ENCODE results near the gene POU6F2.
A peak's percentile ranks its signal among the peaks of the same experiment; 100 is the strongest.

Gene POU6F2

DNA sequence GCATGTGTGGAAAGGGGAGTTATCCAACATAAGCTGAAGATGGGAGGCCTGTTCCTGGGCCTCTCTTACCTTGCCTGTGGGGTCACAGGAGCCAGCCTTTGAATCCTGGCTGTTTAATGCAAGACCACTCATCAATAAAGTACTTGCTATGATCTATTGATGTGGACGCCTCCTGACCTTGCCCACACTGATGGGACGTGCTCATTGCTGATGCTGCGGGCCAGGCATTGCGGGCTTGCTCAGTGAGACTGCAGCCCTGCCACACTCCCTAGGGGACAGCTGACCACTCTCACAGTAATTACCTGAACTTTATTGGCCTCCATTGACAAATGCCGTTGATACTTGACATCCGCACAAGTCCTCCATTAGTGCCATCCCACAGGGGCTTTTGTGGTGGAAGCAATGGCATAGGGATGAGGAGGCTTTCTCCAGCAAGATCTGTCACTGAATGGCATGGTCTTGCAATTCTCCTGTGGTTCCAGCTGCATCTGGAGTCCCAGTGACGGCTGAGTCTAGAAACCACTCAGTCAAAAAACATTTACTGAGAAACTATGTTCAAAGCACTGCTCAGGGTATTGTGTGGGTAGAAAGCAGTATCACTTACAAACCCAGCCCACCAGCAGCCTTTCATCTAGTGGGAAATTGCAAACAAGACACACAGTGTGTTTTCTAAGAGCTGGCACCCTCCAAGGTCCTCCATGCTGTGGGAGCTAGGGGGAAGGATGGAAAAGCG, 453.4 kb downstream of the POU6F2 start:
- no peak for DNase-seq

- no peak for DNase-seq
Measured at GRCh38 chr7:39432368-39432767, 454.7 kb downstream of the POU6F2 start.

DNA sequence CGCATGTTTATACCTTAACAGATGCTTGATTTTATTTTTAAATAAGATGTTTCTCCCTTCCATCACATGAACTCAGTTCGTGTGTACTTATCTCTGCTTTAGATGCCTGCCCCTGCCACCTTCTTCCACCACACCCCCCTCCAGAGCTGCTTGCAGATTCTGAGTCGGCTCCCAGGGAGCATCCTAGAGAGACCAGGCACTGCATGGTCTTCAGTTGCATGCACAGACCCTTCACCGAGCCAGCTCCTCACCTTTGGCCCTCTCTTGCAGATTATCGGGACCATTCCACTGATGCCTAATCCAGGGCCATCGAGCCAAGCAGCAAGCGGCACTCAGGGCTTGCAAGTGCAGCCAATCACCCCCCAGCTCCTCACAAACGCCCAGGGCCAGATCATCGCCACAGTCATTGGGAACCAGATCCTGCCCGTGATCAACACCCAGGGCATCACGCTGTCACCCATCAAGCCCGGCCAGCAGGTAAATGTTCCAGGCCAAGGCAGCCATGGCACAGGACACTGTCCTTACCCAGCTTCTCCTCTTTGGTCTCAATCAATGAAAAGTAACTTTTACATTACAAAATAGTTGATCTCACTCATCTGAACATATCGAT, 455.2 kb downstream of the POU6F2 start:
- DNase-seq, result no peak

GRCh38 chr7:39433550-39433949, 455.8 kb downstream of the POU6F2 start:
- DNase-seq, result no peak

GRCh38 chr7:39434012-39434411, 456.3 kb downstream of the POU6F2 start:
- no peak for DNase-seq

- DNase-seq, result no peak
Measured at GRCh38 chr7:39446546-39446945, 468.8 kb downstream of the POU6F2 start.

DNA sequence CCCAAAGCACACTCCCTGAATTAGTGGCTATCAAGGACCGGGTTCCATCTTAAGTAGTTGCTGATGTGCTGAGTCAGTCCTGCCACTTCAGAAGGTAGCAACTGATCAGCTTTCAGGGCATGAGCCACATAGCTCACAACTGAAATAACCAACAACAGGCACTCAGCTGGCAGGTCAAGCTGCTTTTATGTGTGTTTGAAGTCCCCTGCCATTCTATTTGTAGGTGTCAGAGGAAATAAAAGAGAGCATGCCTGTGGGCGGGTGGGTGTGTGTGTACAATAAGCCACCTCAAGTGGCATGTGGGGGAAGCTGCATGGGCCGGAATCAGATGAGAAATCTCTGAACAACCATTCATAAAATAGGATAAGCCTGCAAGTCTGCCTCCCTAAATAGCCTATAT, 474.2 kb downstream of the POU6F2 start:
- DNase-seq, result no peak

- DNase-seq, result peak in 1 of 56 donors; percentile 7
Measured at GRCh38 chr7:39453743-39454355, 476.1 kb downstream of the POU6F2 start.

- no peak for DNase-seq
Measured at GRCh38 chr7:39458061-39458745, 480.5 kb downstream of the POU6F2 start.

DNA sequence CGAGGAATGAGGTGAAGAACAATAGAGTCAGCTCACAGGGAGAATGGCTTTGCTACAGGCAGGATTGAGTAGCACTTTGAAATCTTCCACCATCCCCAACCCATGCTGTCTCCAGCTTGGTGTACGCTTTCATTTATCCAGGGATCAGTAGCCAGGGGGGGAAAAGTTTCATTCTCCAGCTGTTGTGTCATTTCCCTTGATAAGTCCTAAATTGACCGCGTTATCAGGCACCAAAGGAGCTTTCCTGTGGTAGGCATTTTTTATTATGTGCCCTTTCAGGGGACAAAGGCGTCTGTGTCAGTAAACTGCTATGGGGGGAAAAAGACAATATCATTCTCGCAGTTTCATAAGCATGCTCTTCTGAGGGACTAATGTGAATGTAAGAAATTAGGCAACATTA, 481.9 kb downstream of the POU6F2 start:
- no peak for DNase-seq

DNA sequence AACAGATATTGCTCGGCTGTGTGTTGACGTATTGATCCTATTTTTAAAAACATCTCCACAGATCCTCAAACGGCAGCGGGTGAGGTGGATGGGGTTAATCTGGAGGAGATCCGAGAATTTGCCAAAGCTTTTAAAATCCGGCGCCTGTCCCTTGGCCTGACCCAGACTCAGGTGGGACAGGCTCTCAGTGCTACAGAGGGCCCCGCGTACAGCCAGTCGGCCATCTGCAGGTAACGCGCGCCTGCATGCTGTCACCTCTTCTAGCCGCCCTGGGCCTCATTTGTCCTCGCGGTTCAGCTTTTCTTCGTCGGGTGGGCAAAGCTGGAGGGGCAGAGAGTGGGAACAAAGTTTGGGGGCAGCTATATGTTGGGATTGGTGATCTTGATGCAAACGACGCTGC, 482.8 kb downstream of the POU6F2 start:
- no peak for DNase-seq

GRCh38 chr7:39461263-39461820, 483.6 kb downstream of the POU6F2 start:
- no peak for DNase-seq

DNA sequence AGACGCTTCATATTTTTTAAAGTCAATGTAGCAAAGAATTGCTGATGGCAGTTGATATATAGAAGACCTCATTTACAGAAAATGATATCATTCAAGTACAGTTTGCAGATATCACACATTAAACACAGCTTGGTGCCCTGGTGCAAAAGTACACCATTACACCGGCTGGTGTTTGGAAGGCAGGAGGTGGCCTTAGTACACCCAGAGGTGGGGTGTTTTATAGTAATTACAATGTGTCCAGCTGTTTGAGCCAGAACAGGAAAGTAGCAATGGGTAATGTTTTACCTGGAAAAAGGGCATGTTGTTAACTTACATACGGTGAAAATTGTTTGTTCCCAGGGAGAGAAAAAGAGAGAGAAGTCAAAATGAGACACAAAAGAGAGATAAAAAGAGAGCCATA, 485.5 kb downstream of the POU6F2 start:
- DNase-seq, result no peak

DNA sequence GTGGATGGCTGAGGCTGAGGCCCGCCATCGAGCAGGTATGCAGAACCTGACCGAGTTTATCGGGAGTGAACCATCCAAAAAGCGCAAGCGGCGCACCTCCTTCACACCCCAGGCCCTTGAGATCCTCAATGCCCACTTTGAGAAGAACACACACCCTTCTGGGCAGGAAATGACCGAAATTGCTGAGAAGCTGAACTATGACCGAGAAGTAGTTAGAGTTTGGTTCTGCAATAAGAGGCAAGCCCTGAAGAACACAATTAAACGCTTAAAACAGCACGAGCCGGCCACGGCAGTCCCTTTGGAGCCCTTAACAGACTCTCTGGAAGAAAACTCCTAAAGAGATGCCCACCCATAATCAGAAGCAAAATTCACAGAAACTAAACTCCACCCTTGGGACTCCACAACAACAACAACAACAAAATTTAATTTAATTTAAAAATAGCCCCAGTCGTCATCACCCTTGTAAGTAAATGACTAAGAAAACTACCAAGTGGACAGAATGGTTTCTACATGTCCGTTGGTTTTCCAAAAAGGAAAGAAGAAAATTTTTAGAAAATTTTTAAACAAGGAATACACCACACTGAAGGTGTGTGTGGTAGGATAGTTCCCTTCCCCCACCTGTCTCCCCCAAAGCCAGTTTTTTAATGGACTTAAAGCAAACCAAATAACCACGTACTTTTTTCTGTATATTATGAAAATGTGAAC, 486.8 kb downstream of the POU6F2 start:
- no peak for DNase-seq

- peak in 20 of 56 donors; percentile 1 to 62 (median 12) for DNase-seq
Measured at GRCh38 chr7:39465055-39465929, 487.6 kb downstream of the POU6F2 start.

GRCh38 chr7:39468261-39468660, 490.6 kb downstream of the POU6F2 start:
- DNase-seq, result no peak

GRCh38 chr7:39468808-39469374, 491.2 kb downstream of the POU6F2 start:
- DNase-seq, result no peak

- DNase-seq, result no peak
Measured at GRCh38 chr7:39480901-39481300, 503.2 kb downstream of the POU6F2 start.

- DNase-seq, result no peak
Measured at GRCh38 chr7:39488467-39489393, 511.0 kb downstream of the POU6F2 start.
